ENCODE results near the gene ASPHD2.
A peak's percentile ranks its signal among the peaks of the same experiment; 100 is the strongest.
"Not testable (repeated sequence)": the region's sequence is repeated elsewhere in the genome, so short reads cannot be mapped to it uniquely, and the experiment has no call there.

ASPHD2 gene

GRCh38 chr22:26428515-26429457 lies at the start of gene ASPHD2:
Gene ASPHD2, plus strand, starts transcription at chr22:26429260. Its CDS starts 4,356 bp downstream, at chr22:26433616.
- DNase-seq: peak; percentile 82

GRCh38 chr22:26380072-26380830 lies 48.8 kb upstream of the ASPHD2 start:
- DNase-seq: no peak

GRCh38 chr22:26382782-26383181 lies 46.3 kb upstream of the ASPHD2 start:
- DNase-seq: no peak

- DNase-seq: no peak
These were observed 45.0 kb upstream of the ASPHD2 start for GRCh38 chr22:26383968-26384556.

- DNase-seq: no peak
These were observed 43.9 kb upstream of the ASPHD2 start for GRCh38 chr22:26385164-26385563.

- no peak for DNase-seq
These were observed 39.9 kb upstream of the ASPHD2 start for GRCh38 chr22:26389125-26389524.

- DNase-seq: no peak
These were observed 38.0 kb upstream of the ASPHD2 start for GRCh38 chr22:26391091-26391490.

GRCh38 chr22:26391623-26392022 lies 37.4 kb upstream of the ASPHD2 start:
- DNase-seq: no peak

- DNase-seq: no peak
These were observed 35.1 kb upstream of the ASPHD2 start for GRCh38 chr22:26393929-26394328.

- DNase-seq: no peak
These were observed 34.3 kb upstream of the ASPHD2 start for GRCh38 chr22:26394777-26395176.

GRCh38 chr22:26395926-26396325 lies 33.1 kb upstream of the ASPHD2 start:
- DNase-seq: no peak

- peak; percentile 27 for DNase-seq
These were observed 30.3 kb upstream of the ASPHD2 start for GRCh38 chr22:26398741-26399153.

GRCh38 chr22:26399289-26399688 lies 29.8 kb upstream of the ASPHD2 start:
- DNase-seq: no peak

GRCh38 chr22:26401726-26402125 lies 27.3 kb upstream of the ASPHD2 start:
- no peak for DNase-seq

- DNase-seq: no peak
These were observed 24.1 kb upstream of the ASPHD2 start for GRCh38 chr22:26404851-26405421.

- no peak for DNase-seq
These were observed 22.9 kb upstream of the ASPHD2 start for GRCh38 chr22:26406118-26406517.

GRCh38 chr22:26408562-26409220 lies 20.4 kb upstream of the ASPHD2 start:
- not testable (repeated sequence) for DNase-seq

- no peak for DNase-seq
These were observed 19.2 kb upstream of the ASPHD2 start for GRCh38 chr22:26409719-26410335.

GRCh38 chr22:26410386-26410785 lies 18.7 kb upstream of the ASPHD2 start:
- no peak for DNase-seq

- DNase-seq: no peak
These were observed 14.7 kb upstream of the ASPHD2 start for GRCh38 chr22:26414347-26414746.

GRCh38 chr22:26416256-26416655 lies 12.8 kb upstream of the ASPHD2 start:
- DNase-seq: no peak

- DNase-seq: no peak
These were observed 12.3 kb upstream of the ASPHD2 start for GRCh38 chr22:26416670-26417276.

Data from stimulated activated naive CD4-positive, alpha-beta T cell treated with Interleukin-2 at 50 U/mL for 16 hours (primary cell).